GM21423 (cell line): ENCODE results near the gene MXD3.
"Not testable (repeated sequence)": the region's sequence is repeated elsewhere in the genome, so short reads cannot be mapped to it uniquely, and the experiment has no call there.

Source experiments
- ATAC-seq: cut with Tn5 transposase; IDR thresholded peaks from one replicate; pipeline ENCODE4 v1.9.1; 2021; ENCODE audit warnings: mild to moderate bottlenecking, moderate library complexity; ENCODE audit not compliant: unreplicated experiment

Gene MXD3

DNA sequence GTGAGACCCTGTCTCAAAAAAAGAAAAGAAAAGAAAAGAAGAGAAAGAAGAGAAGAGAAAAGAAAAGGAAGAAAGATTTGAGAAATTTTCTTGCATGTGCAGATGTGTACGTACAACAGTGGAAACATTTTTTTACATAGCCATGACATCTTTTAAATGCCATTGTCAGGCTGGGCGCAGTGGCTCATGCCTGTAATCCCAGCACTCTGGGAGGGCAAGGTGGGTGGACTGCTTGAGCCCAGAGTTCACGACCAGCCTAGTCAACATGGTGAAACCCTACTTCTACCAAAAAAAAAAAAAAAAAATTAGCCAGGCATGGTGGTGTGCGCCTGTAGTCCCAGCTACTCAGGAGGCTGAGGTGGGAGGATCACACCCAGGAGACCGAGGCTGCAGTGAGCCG lies 33.2 kb upstream of the MXD3 start:
- ATAC-seq = no peak

DNA sequence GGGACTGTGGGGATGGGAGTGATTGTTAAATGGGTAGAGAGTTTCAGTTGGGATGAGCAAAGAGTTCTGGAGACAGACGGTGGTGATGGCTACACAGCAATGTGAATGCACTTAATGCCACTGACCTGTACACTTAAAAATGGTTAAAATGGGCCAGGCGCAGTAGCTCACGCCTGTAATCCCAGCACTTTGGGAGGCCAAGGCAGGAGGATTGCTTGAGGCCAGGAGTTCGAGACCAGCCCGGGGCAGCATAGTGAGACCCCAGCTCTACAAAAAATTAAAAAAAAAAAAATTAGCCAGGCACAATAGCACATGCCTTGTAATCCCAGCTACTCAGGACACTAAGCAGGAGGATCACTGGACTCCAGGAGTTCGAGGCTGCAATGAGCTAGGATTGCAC lies 32.1 kb upstream of the MXD3 start:
- no peak for ATAC-seq

DNA sequence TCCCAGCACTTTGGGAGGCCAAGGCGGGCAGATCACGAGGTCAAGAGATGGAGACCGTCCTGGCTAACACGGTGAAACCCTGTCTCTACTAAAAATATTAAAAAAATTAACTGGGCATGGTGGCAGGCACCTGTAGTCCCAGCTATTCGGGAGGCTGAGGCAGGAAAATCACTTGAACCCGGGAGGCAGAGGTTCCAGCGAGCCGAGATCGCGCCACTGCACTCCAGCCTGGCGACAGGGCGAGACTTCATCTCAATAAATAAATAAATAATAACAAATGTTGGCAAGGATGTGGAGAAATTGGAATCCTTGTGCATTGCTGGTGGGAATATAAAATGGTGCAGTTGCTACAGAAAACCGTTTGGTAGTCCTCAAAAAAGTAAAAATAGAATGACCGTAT lies 31.3 kb upstream of the MXD3 start:
- not testable (repeated sequence) for ATAC-seq

DNA sequence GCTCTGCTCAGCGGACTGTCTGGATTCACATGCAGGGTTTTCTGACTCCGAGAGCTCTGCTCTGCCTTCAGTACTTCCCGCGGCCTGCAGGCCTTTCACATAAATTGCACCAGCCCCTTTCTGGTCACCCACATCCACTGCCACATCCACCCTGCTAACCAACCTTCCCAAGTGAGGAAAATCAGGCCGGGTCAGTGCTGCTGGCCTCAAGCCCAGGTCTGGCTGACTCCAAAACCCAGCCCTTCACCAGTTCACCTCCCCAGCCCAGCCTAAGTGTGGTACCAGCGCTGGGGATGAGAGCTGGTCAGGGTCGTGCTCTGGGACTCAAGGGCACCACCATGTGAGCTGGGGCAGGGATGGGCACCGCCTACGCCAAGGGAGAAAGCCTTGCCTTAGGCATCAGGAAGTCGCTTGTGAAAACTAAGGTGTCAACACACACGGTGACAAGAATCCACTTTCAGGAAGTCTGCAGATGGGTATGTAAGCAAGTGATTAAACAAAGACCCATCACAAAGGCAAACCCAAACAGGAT lies 27.5 kb upstream of the MXD3 start:
- no peak for ATAC-seq

DNA sequence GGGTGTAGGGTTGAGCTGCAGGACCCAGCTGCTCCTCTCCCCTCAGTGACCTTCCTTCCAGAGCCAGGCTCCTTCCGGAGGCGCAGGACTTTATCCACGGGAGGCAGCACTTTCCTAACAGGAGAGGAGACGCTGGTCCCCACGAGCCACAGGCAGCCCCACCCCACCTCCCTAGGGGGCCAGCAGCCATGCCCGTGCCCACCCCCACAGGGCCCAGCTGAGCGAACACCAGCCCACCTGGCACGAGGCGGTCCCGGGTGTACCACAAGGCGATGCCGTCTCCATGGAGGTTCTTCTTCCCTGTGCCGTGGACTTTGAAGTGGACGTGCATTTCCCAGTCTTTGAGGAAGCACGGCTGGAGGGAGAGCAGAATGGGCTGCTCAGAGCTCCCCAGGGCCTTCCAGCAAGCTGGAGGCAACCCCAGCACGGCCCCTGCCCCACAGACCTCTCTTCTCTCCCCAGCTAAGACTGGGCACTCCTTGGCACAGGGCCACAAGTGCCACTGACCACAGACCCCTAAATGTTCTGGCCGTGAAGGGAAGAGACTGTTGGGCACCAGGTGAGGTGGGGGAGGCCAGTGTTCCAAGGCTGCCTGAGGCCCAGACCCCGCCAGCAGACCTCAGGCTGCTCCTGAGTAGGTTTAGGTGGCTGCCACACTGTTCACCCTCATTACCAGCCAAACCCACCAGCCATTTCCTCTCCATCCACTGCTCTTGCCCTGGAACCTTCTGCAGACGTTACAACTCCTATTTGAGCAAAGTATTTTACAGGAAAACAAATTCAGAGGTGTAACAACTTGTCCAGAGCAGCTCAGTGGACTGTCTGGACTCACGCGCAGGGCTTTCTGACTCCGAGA lies 26.8 kb upstream of the MXD3 start:
- no peak for ATAC-seq

DNA sequence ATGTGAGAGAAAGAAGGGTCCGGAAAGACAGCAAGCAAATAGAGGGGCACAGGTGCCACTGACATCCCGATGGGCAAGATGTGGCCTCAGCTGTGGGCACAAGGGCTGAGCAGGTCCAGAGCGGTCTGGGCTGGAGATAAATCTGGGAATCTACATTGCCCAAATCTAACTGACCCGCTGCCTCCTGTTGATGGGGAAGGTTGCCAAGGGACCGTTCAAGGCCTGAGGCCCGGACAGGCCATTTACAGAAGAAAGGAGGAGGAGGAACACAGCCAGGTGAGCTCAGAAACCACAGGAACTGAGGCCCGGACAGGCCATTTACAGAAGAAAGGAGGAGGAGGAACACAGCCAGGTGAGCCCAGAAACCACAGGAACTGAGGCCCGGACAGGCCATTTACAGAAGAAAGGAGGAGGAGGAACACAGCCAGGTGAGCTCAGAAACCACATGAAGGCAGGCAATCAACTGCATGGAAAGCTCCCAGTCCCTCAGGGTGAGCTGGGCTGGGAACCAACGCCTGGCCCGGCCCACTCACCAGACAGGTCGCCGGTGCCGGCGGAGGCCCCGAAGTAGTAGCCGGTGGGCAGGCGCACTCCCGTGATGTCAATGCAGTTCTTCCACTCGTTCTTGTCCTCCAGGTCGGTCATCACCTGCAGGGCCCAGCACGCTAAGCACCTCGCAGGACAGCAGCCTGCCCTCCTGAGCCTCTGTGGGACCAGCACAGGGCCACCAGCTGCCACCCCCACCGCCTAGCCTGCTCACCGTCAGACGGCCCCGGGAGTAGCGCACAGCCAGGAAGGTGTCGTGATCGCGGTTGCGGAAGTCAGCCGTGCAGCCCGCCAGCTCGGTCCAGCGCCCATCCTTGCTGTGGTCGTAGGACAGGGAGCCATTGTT lies 25.2 kb upstream of the MXD3 start:
- no peak for ATAC-seq

DNA sequence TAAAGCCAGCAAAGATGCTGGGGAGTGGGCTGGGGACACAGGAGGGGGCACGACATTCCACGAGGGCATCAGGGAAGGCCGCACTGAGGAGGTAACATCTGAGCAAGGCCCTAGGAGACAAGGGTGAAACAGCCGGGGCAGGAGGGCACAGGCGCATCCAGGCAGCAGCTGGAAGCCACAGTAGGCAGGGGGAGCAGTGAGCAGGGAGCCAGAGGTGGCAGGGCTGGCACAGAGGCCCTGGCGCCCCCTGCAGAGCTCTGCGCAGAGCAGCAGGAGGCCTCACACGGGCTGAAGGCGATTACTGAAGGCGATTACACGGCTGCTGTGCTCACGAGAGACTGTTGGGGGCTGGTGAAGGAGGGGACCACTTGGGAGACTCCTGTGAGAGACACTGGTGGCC lies 24.4 kb upstream of the MXD3 start:
- ATAC-seq = no peak

DNA sequence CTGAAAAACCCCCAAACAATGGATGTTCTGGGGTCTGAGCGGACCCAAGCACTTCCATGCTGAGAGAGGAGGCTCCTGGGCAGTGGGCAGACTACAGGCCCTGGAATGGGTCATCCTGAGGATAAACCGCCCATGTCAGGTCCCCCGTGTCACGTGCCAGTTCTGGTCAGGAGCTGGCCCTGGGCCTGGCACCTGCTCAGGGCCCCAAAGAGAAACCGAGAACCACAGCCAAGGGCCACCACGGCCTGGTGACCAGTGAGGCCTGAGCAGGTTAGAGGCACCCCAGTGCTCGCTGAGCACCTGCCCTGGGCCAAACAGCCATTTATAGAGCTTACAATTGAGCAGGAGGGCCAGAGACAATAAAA lies 24.0 kb upstream of the MXD3 start:
- no peak for ATAC-seq

DNA sequence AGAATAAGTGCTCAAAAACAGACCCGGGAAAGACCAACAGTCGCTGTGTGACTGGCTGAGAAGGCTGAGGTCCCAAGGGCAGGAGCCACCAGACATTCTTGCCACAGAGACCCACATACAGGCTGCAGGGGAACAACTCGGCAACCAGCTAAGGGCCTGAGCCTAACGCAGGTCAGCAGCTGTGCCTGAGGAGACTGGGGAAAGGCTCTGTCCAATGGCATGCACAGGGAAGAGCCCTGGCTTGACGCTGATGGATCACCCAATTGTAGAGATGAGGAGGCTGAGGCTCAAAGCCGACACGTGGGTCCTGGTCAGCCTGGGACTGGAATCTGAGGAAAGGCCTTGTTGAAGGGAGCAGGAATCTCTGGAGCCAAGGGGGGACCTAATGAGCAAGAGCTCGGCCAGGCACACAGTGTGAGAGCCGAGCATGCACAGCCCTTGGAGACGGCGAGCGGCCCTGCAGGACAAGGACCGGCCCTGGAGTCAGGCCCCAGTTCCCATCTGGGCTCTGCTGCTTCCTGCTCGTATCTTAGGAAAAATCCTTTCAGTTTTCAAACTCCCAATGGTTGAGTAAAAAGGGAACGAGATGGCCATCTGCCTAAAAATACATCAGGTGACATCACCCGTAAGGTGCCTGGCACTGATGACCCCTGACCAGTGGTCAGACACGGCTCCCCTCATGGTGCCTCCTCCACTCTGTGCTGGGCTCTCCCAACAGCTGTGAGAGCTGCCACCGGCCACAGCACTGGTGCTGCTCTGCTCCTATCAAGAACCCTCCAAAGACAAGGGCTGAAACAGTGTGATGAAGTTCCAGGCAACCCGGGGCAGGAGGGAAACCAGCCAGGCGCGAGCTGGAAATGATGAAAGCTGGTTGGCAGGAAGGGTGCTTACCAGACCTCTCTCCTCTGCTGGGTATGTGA lies 23.3 kb upstream of the MXD3 start:
- no peak for ATAC-seq

DNA sequence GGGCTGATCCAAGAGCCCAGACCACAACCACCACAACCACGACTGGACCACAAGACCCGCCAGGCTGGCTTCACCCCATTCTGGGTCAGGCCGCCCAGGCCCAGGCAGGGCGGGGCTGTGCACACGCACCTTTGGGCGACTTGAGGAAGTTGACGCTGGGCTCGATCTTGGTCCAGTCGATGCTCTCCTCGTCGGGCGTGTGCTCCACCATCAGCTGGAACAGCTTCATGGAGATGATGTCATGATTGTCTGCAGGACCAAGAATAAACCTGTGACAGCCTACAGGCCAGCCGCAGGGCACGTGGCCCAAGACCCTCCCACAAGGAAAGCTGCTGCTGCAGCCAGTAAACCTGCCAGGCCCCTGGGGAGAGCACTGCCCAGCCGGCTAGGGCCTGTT lies 22.5 kb upstream of the MXD3 start:
- no peak for ATAC-seq

DNA sequence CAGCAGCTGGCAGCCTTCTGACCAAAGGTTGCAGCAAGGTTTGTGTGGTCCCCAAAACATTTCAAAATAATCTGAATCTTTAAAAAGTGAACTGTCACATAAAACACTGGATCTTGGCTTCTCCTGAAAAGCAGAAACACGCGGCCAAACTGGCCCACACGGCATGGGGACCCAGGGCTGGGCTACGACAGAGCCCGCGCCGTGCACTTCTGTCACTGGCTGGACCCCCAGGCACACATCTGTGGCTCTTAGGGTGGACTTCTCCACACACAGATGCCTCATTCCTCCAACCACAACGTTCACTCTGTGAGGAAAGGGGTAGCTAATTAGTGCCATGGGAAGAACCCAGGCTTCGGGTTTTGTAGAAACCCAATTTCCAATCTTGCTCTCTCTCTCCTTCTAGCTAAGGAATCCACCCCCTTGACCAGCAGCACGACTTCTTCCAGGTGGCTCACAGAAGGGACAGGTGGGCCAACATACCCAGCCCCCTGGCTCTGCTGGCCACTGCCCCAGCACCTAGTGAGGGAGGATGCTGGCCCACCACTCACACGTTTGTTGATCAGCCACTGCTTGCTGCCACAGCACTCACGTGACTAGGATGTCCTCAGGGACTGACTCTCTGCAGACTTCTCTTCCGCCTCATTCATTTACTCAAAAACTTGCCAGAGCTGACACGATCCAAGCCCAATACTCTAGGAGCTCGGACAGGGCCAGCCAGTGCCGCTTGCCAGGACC lies 21.9 kb upstream of the MXD3 start:
- ATAC-seq = no peak

DNA sequence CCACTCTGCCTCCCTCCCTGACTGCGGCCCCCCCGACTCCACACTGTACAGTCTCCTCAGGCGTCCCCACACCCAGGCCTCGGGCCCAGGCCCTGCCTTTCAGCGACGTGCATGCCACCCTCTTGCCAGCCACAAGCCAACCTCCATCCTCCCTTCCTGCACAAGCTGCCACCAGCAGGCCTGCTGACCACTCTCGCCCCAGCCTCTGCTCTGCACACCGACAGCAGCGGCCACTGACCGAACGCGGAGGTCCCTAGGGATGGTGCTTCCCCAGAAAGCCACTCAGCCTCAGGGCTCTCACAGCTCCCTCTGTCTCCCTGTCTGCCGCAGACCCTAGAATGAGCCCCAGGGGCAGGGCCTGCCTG lies 21.2 kb upstream of the MXD3 start:
- no peak for ATAC-seq

DNA sequence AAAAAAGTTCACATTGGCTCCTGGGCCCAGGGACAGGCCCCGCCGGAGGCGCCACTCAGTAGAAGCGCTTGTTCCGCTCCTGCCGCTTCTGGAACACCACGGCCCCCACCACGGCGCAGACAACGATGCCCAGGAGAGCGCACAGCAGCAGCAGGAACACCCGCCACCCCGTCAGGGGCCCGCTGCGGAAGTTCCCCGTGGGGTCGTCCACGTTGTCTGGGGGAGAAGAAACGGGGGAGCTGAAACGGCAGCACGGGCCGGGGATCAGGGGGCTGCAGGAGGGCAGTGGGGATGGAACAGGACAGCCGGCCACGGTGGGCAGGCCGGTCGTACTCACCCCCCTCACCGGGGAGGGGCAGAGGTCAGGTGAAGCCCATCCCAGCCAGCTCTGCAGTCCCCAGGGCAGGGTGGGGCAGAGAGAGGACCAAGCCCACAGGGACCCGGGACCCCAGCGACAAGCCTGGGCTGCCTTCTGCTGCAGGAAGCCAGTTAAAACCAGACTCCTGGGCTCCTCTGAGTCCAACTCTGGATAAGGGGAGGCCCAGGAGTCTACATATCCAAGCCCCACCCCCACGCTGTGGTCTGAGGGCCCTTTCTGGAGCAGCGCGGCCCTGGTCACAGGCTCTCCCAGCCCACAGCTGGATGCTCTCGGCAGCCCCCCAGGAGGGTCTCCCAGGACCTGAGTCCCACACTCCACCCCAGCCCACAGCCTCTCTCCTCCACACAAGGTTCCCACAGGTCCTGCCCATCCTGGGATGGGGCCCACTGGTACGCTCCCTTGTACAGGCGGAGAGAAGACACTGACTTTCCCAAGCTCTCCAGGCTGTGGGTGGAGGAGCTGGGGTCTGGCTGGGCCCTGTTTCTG lies 20.6 kb upstream of the MXD3 start:
- ATAC-seq = no peak

DNA sequence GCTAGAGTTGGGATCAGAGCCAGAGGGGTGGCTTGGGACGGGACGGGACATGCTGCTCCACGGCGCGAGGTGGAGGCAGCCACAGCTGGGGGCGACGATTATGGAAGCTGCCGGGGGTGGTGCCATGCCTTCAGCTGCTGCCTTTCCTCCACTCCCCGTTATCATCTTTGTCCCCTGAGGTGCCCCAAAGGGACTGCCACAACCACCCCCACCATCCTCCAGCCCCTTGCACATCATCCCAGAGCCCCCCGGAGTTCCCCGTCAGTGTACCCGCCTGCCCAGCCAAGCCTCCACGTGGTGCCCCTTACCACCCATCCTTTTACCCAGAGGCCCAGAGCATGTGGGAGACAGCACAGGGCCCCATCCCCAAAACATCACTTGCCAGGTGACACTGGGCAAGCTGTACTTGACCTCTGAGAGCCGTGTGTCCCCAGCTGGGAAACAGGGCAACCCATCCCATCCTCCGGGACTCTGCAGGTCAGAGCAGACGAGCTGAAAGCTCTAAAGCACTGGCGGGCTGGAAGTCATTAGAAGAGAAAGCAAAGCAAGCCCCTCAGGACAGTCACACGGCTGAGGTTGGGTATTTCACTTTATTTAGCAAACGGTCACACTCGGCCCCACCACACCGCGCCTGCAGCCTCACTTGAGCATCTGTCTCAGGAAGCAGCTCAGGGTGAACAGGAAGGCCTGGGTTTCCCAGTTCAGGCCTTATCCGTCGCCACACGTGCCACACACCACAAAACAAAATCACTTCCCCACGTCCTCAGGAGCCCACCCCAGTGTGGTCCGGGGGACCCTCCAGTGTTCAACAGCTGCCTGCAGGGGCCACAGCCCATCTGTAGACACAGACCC lies 19.5 kb upstream of the MXD3 start:
- no peak for ATAC-seq

DNA sequence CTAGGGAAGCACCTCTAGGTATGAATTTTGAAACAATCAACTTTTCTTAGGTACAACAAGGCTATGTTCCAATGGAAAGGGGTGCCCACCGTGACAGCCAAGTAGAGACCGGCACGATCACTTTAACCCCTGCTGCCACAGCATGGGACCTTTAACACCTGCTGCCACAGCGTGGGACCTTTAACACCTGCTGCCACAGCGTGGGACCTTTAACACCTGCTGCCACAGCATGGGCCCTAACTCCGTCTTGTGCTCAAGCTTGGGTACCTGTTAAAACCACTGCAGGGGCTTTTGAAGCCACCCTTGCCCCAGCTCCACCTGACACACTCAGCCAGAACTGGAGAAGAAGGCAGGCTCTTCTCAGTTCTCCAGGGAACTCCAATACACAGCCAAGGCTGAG lies 18.2 kb upstream of the MXD3 start:
- no peak for ATAC-seq

DNA sequence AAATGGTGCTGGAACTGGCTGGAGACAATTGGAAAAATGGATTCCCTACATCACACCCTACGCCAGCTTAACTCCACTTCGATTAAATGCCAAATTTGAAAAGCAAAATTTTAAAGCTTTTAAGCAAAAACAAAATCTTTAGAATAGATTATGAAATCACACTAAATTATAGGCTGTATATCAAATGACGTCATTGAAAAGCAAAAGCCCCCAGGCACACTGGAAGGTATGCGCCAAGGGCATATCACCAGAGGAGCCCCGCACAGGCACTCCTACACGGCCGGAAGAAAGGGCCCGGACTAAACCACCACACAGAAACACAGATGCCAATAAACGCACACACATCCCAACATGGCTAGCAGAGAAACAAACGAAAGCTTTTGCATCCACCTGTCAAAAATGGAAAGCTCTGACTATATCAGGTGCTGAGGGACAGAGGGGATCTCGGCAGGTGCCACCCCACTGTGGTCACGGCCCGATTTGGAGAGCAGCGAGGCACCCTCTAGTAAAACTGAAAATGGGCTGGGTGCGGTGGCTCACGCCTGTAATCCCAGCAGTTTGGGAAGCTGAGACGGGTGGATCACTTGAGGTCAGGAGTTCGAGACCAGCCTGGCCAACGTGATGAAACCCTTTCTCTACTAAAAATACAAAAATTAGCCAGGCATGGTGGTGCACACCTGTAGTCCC lies 17.0 kb upstream of the MXD3 start:
- no peak for ATAC-seq

DNA sequence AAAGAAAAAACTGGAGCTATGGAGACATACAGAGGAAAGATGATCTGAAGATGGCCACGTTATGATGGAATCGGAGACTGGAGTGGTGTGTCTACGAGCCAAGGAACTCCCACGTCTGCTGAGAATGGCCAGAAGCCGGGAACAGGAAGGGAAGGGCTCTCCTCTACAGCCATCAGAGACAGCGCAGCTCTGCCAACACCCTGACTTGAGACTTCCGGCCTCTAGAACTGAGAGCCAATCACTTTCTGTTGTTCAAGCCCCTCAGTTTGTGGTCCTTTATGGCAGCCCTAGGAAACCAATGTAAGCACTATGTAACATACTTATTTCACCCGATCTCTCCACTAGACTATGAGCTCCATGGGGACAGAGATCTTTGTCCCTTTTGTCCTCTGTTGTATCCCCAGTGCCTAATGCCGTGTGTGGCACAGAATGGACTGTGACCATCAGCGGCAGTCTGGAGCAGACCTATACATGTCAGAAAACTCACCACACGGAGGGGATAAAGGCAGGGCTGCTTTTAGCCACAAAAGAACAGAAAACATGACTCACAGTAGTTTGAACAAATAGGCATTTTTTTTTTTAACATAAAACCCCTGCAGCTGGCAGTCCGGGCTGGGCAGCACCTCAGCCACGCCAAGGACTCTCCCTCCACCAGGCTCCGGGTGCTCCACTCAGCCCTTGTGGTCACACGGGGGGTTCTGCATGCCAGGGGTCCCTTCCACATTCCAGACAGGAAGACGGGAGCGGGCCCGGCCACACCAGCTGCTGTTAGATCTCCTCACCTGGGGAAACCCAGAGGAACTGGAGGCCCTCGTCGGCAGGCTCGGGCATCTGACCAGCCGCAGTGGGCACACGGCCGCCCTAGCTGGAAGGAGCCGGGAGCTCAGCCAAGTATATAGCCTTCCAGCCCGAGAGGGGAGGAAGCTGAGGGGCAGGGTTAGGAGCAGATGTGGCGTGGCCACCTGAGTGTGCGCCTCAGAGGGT lies 16.1 kb upstream of the MXD3 start:
- ATAC-seq = no peak
